Loucy (cell line): ENCODE results near the gene GGCX.

Source experiments
- H2AFZ ChIP-seq: fragments of 200-600 bp; sonication (generic); 2 replicates; pipeline ENCODE4 v1.6.0; 2016; ENCODE audit warnings: antibody characterized with exemption, mild to moderate bottlenecking, low read length, moderate library complexity
- H3F3A ChIP-seq: fragments of 200-600 bp; 2 replicates; pipeline ENCODE4 v1.6.0; 2016; ENCODE audit warnings: antibody characterized with exemption, low read depth, mild to moderate bottlenecking
- H3K27me3 ChIP-seq: fragments of 200-600 bp; sonication (generic); 2 replicates; pipeline ENCODE4 v1.6.1; 2014; ENCODE audit warnings: low read length, mild to moderate bottlenecking; ENCODE audit not compliant: insufficient read depth, poor library complexity, severe bottlenecking
- H3K36me3 ChIP-seq: fragments of 200-600 bp; sonication (generic); 2 replicates; pipeline ENCODE4 v1.6.1; 2016; ENCODE audit warnings: low read length; ENCODE audit not compliant: insufficient read depth
- H3K4me1 ChIP-seq: fragments of 200-600 bp; sonication (generic); 2 replicates; pipeline ENCODE4 v1.5.1; 2014; ENCODE audit warnings: low read length, mild to moderate bottlenecking; ENCODE audit not compliant: insufficient read depth, poor library complexity, severe bottlenecking
- H3K4me2 ChIP-seq: fragments of 200-600 bp; sonication (generic); 2 replicates; pipeline ENCODE4 v1.6.0; 2014; ENCODE audit warnings: antibody characterized with exemption, low read length, low read depth, mild to moderate bottlenecking; ENCODE audit not compliant: poor library complexity, severe bottlenecking
- H3K4me3 ChIP-seq: fragments of 200-600 bp; sonication (generic); 2 replicates; pipeline ENCODE4 v1.5.1; 2014; ENCODE audit warnings: low read length, mild to moderate bottlenecking, mixed read lengths; ENCODE audit not compliant: poor library complexity, severe bottlenecking
- H3K79me2 ChIP-seq: fragments of 200-600 bp; sonication (generic); 2 replicates; pipeline ENCODE4 v1.6.1; 2014; ENCODE audit warnings: low read length; ENCODE audit not compliant: insufficient read depth
- H3K9ac ChIP-seq: fragments of 200-600 bp; sonication (generic); 2 replicates; pipeline ENCODE4 v1.6.0; 2014; ENCODE audit warnings: mild to moderate bottlenecking, low read depth, low read length, moderate library complexity; ENCODE audit not compliant: poor library complexity, severe bottlenecking
- H3K9me2 ChIP-seq: fragments of 200-600 bp; sonication (generic); replicated peaks from 2 replicates; pipeline ENCODE4 v1.6.1; 2016; ENCODE audit warnings: low read depth, low read length, mixed read lengths
- H3K9me3 ChIP-seq: fragments of 200-600 bp; sonication (generic); 2 replicates; pipeline ENCODE4 v1.6.1; 2014; ENCODE audit warnings: mild to moderate bottlenecking, antibody characterized with exemption, low read length, low read depth; ENCODE audit not compliant: insufficient read depth
- H4K20me1 ChIP-seq: fragments of 200-600 bp; sonication (generic); 2 replicates; pipeline ENCODE4 v1.6.0; 2014; ENCODE audit warnings: antibody characterized with exemption, low read length, mild to moderate bottlenecking; ENCODE audit not compliant: insufficient read depth, poor library complexity, severe bottlenecking
- EZH2phosphoT487 ChIP-seq: fragments of 200-600 bp; IDR thresholded peaks from 2 replicates; pipeline ENCODE4 v1.6.1; 2018; ENCODE audit warnings: antibody characterized with exemption, mild to moderate bottlenecking, moderate library complexity, borderline replicate concordance
- TF ChIP-seq, protein P1 (sequence below): fragments of 200-600 bp; sonication (generic); conservative IDR thresholded peaks from 2 replicates; pipeline ENCODE4 v1.5.1; 2014; ENCODE audit warnings: mild to moderate bottlenecking, antibody characterized with exemption, low read length

Gene GGCX

DNA sequence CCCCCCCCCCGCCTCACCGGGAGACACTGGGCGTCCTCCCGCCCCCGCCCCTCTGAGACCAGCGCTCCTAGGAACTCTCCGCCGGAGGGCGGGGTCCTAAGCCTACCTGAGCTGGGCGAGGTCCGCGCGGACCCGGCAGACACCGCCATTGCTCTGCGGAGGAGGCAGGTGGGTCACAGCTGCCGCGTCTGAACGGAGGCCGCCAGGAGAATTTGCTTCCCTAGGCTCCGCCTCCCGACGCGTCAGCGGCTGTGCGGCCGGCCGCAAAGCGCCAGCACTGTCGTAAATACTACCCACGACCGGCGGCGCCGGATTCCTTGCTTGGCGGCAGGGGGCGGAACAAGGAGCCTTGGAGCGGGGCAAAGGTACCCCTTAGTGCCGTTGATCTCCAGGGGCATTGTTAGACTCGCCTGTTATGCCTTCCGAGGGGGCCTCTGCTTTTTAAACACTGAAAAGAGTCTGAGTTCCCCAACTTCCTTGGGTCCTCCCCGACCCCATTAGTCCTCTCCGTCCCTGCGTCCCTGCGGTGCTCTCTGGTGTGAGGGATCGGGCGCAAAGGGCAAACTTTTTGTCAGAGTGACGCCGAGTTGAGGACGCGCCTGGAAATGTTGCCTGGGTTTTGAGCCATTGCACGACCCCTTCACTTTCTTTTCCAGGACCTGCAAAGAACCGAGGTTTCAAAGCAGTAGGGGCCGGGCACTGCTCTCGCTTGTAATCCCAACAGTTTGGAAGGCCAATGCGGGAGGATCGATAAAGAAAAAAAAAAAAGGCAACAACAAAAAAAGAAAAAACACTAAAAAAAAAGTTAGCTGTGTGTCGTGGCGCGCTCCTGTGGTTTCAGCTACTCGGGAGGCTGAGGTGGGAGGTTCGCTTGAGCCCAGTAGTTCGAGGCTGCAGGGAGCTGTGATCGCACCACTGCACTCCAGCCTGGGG, at the start of gene GGCX:
GGCX (minus strand) TSS at position 214 of the 933 bp plus-strand sequence; CDS start at position 149, 65 bp downstream.
- Histone ChIP-seq H3K4me3 (peak within 1 kb of the TSS; percentile 98), H3F3A (no peaks in the 10 kb centered on the region), H3K9ac (peak within 1 kb of the TSS; percentile 97), H3K79me2 (peaks cover 47% of the 10 kb centered on the region), H3K9me2 (no peaks in the 10 kb centered on the region), H3K4me2 (peak within 1 kb of the TSS; percentile 93), H3K4me1 (peaks cover 15% of the 10 kb centered on the region), H3K36me3 (no peaks in the 10 kb centered on the region), H4K20me1 (peaks cover 4% of the 10 kb centered on the region), H2AFZ (peak within 1 kb of the TSS; percentile 97), H3K27me3 (no peaks in the 10 kb centered on the region), H3K9me3 (no peaks in the 10 kb centered on the region)
- TF ChIP-seq, protein P1, sequence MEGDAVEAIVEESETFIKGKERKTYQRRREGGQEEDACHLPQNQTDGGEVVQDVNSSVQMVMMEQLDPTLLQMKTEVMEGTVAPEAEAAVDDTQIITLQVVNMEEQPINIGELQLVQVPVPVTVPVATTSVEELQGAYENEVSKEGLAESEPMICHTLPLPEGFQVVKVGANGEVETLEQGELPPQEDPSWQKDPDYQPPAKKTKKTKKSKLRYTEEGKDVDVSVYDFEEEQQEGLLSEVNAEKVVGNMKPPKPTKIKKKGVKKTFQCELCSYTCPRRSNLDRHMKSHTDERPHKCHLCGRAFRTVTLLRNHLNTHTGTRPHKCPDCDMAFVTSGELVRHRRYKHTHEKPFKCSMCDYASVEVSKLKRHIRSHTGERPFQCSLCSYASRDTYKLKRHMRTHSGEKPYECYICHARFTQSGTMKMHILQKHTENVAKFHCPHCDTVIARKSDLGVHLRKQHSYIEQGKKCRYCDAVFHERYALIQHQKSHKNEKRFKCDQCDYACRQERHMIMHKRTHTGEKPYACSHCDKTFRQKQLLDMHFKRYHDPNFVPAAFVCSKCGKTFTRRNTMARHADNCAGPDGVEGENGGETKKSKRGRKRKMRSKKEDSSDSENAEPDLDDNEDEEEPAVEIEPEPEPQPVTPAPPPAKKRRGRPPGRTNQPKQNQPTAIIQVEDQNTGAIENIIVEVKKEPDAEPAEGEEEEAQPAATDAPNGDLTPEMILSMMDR = no peak
- no peak for TF ChIP-seq EZH2phosphoT487

DNA sequence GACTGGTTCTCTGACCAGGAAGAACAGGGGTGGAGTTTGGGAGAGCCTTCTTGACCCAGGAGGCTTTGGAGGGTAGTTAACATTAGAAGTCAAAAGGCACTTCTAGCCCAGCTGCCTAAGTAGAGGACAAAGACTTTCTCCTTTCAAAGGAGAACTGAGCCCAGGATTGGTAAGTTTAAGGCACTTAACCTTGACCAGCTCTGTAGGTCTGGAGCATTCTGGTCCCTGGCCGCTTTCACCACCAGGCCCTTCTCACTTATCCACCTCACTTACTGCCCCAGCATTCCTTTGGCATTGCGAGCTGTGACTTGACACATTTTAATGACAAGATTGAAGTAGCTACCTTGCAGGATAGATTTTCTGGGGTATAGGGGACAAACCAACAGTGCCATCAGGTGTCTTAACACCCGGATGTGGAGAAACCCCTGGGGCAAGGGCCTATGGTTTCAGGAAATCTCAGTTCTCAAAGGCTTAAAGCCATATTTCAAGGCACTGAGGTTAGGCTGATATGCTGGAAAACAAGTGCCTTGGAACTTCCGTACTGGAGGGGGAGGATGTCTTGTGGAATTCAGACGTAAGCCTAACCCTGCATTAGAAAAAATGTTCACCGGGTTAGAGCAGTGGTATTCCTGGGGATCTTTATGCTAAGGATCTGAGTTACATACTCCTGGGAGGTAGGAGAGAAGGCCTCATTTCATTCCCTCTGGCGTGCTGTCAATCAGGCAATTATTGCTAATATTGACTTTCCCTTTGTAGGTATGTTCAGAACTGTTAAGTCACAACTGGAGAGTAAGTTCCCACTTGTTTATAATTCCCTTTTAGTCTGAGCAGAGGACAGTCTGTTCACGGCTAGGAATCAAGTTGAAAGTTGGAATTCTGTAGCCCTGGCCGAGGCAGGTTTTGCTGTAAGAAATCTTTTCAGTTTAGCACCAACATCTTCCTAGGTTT, 46.2 kb upstream of the GGCX start:
- H3F3A ChIP-seq = peaks cover 4% of the 10 kb centered on the region; the same call in 1 of the 2 replicates
- H3K27me3 ChIP-seq = no peaks in the 10 kb centered on the region
- H3K36me3 ChIP-seq = peaks cover 15% of the 10 kb centered on the region; the same call in 1 of the 2 replicates
- peaks cover 14% of the 10 kb centered on the region for H3K4me1 ChIP-seq
- no peaks in the 10 kb centered on the region for H3K9me3 ChIP-seq
- no peak for TF ChIP-seq EZH2phosphoT487
- TF ChIP-seq, protein P1 = no peak
- no peak overlapping the region for H3K4me2 ChIP-seq
- no peak overlapping the region for H3K9ac ChIP-seq
- no peak overlapping the region for H3K4me3 ChIP-seq
- H3K79me2 ChIP-seq = peaks cover 30% of the 10 kb centered on the region
- H3K9me2 ChIP-seq = no peaks in the 10 kb centered on the region
- peaks cover 9% of the 10 kb centered on the region for H4K20me1 ChIP-seq
- no peak overlapping the region for H2AFZ ChIP-seq

DNA sequence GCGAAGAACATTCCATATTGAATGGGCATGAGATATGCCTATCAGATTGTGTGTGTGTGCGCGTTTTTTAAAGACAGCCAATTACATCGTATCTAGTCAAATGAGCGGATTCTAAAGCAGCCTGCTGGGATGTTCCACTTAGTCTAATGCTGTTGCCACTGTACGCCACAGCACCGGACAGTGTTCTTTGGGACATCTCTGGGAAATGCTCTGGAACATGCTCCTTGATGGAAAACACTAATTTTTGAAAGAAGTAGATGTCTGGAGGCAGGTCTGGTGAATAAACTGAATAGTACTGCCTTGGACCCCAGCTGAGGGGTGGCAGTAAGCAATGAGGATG, 44.8 kb upstream of the GGCX start:
- Histone ChIP-seq H3K4me1 (peaks cover 15% of the 10 kb centered on the region), H3K9me2 (no peaks in the 10 kb centered on the region), H3K4me3 (no peak overlapping the region), H3K9me3 (no peaks in the 10 kb centered on the region), H3K36me3 (peaks cover 15% of the 10 kb centered on the region; the same call in 1 of the 2 replicates), H3K27me3 (no peaks in the 10 kb centered on the region), H3K9ac (no peak overlapping the region), H3K4me2 (no peak overlapping the region), H3K79me2 (peaks cover 17% of the 10 kb centered on the region), H4K20me1 (peaks cover 5% of the 10 kb centered on the region), H3F3A (peaks cover 4% of the 10 kb centered on the region; the same call in 1 of the 2 replicates), H2AFZ (no peak overlapping the region)
- no peak for TF ChIP-seq EZH2phosphoT487
- TF ChIP-seq, protein P1 = no peak
